Measurements from ENCODE around the gene BTN2A1. TPM values are rescaled to one million over a fixed set of nuclear protein-coding genes. Genes with fewer than 3 reads are reported as not detected.

The BTN2A1 gene
- total and polyA plus RNA-seq, 10 of the 15 experiments (the other 5 are each of a cell fraction or from before 2014, with no cell fraction given), result 8.2 to 28.0 (median 15.8) TPM

DNA sequence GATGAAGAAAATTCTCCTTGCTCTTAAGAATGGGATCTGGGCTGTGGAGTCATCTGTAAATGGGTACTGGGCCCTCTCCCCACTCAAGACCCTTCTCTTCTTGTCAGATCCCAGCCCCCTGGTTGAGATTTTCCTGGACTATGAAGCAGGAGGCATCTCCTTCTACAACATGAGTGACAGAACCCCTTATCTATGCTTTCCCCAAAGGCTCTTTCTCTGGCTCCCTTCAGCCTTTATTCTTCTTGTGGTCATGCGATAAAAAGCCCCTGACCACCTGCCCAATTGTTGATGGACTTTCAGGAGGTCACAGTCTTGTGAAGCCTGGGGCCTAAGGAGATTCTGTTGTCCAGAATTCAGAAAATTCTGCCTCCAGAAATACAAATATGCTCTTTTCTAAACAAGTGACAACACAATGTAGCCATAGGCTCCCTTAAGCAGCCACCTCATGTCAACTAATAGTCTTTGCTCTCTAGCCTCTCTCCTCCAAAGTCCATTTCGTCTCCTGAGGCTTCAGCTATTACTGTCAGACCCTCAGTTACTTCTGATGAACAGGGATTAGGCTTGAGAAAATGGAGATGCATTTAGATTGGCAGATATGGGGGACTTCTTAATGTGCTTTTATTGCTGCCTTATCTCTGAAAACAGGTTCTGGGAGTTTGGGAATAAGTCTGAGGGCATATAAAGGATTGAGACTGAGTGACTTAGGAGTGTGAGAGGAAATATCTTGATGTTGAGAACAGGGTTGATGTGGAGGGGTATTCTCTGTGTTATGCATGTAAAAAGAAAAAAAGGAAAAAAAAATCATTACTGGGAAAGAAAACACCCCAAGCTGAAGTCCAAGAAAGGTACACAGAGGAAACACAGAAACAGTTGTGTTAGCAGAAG, 20.6 kb downstream of the BTN2A1 start (continued):
- TF ChIP-seq SMC3 (IDR thresholded peaks at IDR 0.05; ENCODE audit: borderline replicate concordance, low read length) (no peak), CHD1 (IDR thresholded peaks at IDR 0.05; ENCODE audit: low read depth, low read length) (no peak), TCF7 (IDR thresholded peaks at IDR 0.05; ENCODE audit: borderline replicate concordance) (no peak), HDAC2 (IDR thresholded peaks at IDR 0.05) (no peak)
- TF ChIP-seq, protein P1, sequence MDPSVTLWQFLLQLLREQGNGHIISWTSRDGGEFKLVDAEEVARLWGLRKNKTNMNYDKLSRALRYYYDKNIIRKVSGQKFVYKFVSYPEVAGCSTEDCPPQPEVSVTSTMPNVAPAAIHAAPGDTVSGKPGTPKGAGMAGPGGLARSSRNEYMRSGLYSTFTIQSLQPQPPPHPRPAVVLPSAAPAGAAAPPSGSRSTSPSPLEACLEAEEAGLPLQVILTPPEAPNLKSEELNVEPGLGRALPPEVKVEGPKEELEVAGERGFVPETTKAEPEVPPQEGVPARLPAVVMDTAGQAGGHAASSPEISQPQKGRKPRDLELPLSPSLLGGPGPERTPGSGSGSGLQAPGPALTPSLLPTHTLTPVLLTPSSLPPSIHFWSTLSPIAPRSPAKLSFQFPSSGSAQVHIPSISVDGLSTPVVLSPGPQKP (IDR thresholded peaks at IDR 0.05; ENCODE audit: low read depth, low read length), result no peak
- TF ChIP-seq, protein P2, sequence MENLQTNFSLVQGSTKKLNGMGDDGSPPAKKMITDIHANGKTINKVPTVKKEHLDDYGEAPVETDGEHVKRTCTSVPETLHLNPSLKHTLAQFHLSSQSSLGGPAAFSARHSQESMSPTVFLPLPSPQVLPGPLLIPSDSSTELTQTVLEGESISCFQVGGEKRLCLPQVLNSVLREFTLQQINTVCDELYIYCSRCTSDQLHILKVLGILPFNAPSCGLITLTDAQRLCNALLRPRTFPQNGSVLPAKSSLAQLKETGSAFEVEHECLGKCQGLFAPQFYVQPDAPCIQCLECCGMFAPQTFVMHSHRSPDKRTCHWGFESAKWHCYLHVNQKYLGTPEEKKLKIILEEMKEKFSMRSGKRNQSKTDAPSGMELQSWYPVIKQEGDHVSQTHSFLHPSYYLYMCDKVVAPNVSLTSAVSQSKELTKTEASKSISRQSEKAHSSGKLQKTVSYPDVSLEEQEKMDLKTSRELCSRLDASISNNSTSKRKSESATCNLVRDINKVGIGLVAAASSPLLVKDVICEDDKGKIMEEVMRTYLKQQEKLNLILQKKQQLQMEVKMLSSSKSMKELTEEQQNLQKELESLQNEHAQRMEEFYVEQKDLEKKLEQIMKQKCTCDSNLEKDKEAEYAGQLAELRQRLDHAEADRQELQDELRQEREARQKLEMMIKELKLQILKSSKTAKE (IDR thresholded peaks at IDR 0.05; ENCODE audit: low read depth, poor library complexity, severe bottlenecking), result no peak

DNA sequence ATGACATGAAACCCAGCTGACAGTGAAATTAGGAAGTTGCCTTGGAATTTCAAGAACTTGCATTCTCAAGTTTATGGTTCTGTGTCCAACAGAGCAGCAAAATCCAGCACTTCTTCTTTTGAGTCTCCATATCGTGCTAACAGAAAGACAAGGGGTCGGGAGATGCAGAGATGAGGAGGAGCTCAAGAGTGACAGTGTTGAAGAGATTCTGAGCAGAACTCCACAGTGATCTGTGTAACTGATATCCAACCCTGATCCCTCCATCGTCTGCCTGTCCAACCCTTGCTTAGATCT, 21.2 kb downstream of the BTN2A1 start:
- intact Hi-C loops (cut with micrococcal nuclease; ENCODE audit: unreplicated experiment), result no loop called here
- ChIA-PET POLR2A (interaction anchor here (0.8 to 1.2 kb wide), 3 partner anchors 11 to 33 kb away, joined by 3 to 7 read pairs (median 3); no protein-coding TSS in a partner anchor), RAD21 (ENCODE audit: unreplicated experiment) (interaction anchor here (1.0 kb wide), 1 partner anchor 11 kb away, joined by 4 read pairs; no protein-coding TSS in a partner anchor), CTCF (no interaction called here), SMC1A (ENCODE audit: uncharacterized antibody, unreplicated experiment) (interaction anchor here (0.5 to 1.9 kb wide), 5 partner anchors 14 to 90 kb away, joined by 3 to 4 read pairs (median 3); no protein-coding TSS in a partner anchor)
- Histone ChIP-seq H3K27me3 (replicated peaks in 1 of 2; ENCODE audit: control insufficient read depth in 2 of 2, insufficient read depth in 2 of 2, low read length in 1 of 2) (no peaks in the 10 kb centered on the region), H3K9me3 (replicated peaks; ENCODE audit: control insufficient read depth, insufficient read depth, low read length) (no peaks in the 10 kb centered on the region), H3K27ac (ENCODE audit: control insufficient read depth, insufficient read depth) (no peak overlapping the region), H4K20me1 (ENCODE audit: control insufficient read depth, insufficient read depth) (no peaks in the 10 kb centered on the region), H3K4me3 (no peak overlapping the region), H3K4me1 (ENCODE audit: control insufficient read depth, insufficient read depth, low read length) (peaks cover 18% of the 10 kb centered on the region), H3K79me2 (ENCODE audit: control insufficient read depth, insufficient read depth, low read length) (peaks cover 13% of the 10 kb centered on the region), H3K4me2 (ENCODE audit: control insufficient read depth, insufficient read depth) (no peak overlapping the region), H3K9ac (ENCODE audit: control insufficient read depth, insufficient read depth, low read length) (no peak overlapping the region), H3K36me3 (ENCODE audit: control insufficient read depth in 2 of 2, insufficient read depth in 2 of 2, low read length in 1 of 2) (no peaks in the 10 kb centered on the region), H2AFZ (ENCODE audit: control insufficient read depth, low read depth, low read length) (no peak overlapping the region)
- FAIRE-seq (no peak), DNase-seq (ENCODE audit: low read depth, low spot score) (no peak), ATAC-seq (no peak)
- TF ChIP-seq SPI1 (IDR thresholded peaks at IDR 0.05; ENCODE audit: borderline replicate concordance, insufficient read depth, low read depth, low read length) (peak; percentile 33; the same call in 1 of the 2 replicates), NFYA (IDR thresholded peaks at IDR 0.05; ENCODE audit: borderline replicate concordance, low read depth, low read length) (no peak), FOXM1 (IDR thresholded peaks at IDR 0.05; ENCODE audit: low read depth, low read length) (no peak)
- 33% methylated on average over 3 of the region's 3 CpGs for WGBS (ENCODE audit: insufficient coverage, insufficient replicate concordance, low lambda C conversion rate, missing lambda C conversion rate)
- in situ Hi-C loops (cut with MboI), result no loop called here
- BruUV-seq (replicated peaks), result no TSS peak

All from GM12878 (cell line).